CD4-positive, alpha-beta T cell treated with Interferon alpha-2 for 1 hour (primary cell): ENCODE results near the gene PCDHB9.
A peak's percentile ranks its signal among the peaks of the same experiment; 100 is the strongest.
"Not testable (repeated sequence)": the region's sequence is repeated elsewhere in the genome, so short reads cannot be mapped to it uniquely, and the experiment has no call there.

ENCODE experiments used
- DNase-seq, 2 donors: peaks; one replicate each; pipeline ENCODE4 v3.0.0-alpha.2; 2020 to 2022

The PCDHB9 gene

GRCh38 chr5:141186897-141187512 is at the start of gene PCDHB9:
PCDHB9 (plus strand) TSS chr5:141187161; CDS start chr5:141187319, 158 bp downstream.
- peak in 1 of 2 donors; percentile 39 for DNase-seq

- DNase-seq: not testable (repeated sequence)
These were observed 49.6 kb upstream of the PCDHB9 start for GRCh38 chr5:141137346-141137745.

GRCh38 chr5:141149812-141150211 is 37.1 kb upstream of the PCDHB9 start, which contains the start of gene PCDHB6:
PCDHB6 (plus strand) TSS chr5:141150057; CDS start chr5:141150258, 201 bp downstream.
- peak in 1 of 2 donors; percentile 1 for DNase-seq

- no peak for DNase-seq
These were observed 36.6 kb upstream of the PCDHB9 start for GRCh38 chr5:141150224-141150992.

- DNase-seq: no peak
These were observed 36.0 kb upstream of the PCDHB9 start for GRCh38 chr5:141150993-141151325.

GRCh38 chr5:141151632-141152031 is 35.3 kb upstream of the PCDHB9 start:
- DNase-seq: not testable (repeated sequence)

- not testable (repeated sequence) for DNase-seq
These were observed 34.9 kb upstream of the PCDHB9 start for GRCh38 chr5:141152096-141152495.

GRCh38 chr5:141155540-141156374 is 31.2 kb upstream of the PCDHB9 start:
- no peak for DNase-seq

GRCh38 chr5:141157356-141157755 is 29.6 kb upstream of the PCDHB9 start:
- DNase-seq: not testable (repeated sequence)

- not testable (repeated sequence) for DNase-seq
These were observed 29.1 kb upstream of the PCDHB9 start for GRCh38 chr5:141157901-141158300.

GRCh38 chr5:141172381-141173204 is 14.4 kb upstream of the PCDHB9 start, which contains the start of gene PCDHB7:
PCDHB7 (plus strand) TSS chr5:141172644; CDS start chr5:141172836, 192 bp downstream.
- peak in 1 of 2 donors; percentile 30 for DNase-seq

- not testable (repeated sequence) for DNase-seq
These were observed 12.5 kb upstream of the PCDHB9 start for GRCh38 chr5:141174291-141175104.

GRCh38 chr5:141175933-141176332 is 11.0 kb upstream of the PCDHB9 start:
- no peak for DNase-seq

GRCh38 chr5:141177577-141178191 is 9.3 kb upstream of the PCDHB9 start, which contains the start of gene PCDHB8:
PCDHB8 (plus strand) TSS chr5:141177790; CDS start chr5:141178035, 245 bp downstream.
- DNase-seq: not testable (repeated sequence)

GRCh38 chr5:141179371-141179770 is 7.6 kb upstream of the PCDHB9 start:
- DNase-seq: not testable (repeated sequence)

GRCh38 chr5:141179876-141180275 is 7.1 kb upstream of the PCDHB9 start:
- not testable (repeated sequence) for DNase-seq

GRCh38 chr5:141180313-141180712 is 6.6 kb upstream of the PCDHB9 start:
- no peak for DNase-seq

GRCh38 chr5:141182248-141182647 is 4.7 kb upstream of the PCDHB9 start, which contains the start of gene PCDHB16:
PCDHB16 (plus strand) TSS chr5:141182387; CDS start chr5:141182560, 173 bp downstream.
- no peak for DNase-seq

GRCh38 chr5:141184117-141184855 is 2.7 kb upstream of the PCDHB9 start:
- not testable (repeated sequence) for DNase-seq

GRCh38 chr5:141188682-141189081 is 1.7 kb downstream of the PCDHB9 start:
- DNase-seq: not testable (repeated sequence)
